Tibial nerve (tissue), 3 donors: ENCODE results near the gene ZNF516.

Source experiments
- POLR2A ChIP-seq, 2 donors: fragments of 450-650 bp; IDR thresholded peaks; one replicate each; pipeline ENCODE4 v1.6.1; 2017; ENCODE audit warnings: antibody characterized with exemption in 2 of 2, mild to moderate bottlenecking in 2 of 2, moderate library complexity in 2 of 2
- TF ChIP-seq, protein P1 (sequence below), 5 experiments: fragments of 200-600 bp in 3 of 5; fragments of 450-650 bp in 2 of 5; sonication (generic) in 3 of 5; IDR thresholded peaks; one replicate each; pipeline ENCODE4 v1.5.1; 2016 to 2019; ENCODE audit warnings: antibody characterized with exemption in 5 of 5, mild to moderate bottlenecking in 3 of 5, moderate library complexity in 2 of 5

DNA sequence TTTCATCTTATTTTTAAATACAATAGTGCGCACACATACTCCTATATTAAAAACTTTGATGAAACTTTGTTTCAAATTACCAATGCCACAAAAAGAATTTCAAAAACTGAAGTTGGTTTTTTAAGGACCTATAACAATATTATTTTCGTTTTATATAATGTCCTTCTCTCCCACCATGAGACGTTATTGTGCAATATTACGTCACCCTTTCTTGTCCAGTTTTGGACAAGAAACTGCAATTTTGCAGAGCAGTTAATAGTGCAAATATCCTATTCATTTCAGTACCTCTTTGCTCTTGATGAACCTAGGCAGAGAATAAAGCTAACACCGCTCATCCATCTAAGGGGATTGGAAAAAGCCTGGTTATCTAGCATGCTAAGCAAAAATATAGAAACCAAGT, 9.7 kb upstream of the ZNF516 start:
- TF ChIP-seq, protein P1, sequence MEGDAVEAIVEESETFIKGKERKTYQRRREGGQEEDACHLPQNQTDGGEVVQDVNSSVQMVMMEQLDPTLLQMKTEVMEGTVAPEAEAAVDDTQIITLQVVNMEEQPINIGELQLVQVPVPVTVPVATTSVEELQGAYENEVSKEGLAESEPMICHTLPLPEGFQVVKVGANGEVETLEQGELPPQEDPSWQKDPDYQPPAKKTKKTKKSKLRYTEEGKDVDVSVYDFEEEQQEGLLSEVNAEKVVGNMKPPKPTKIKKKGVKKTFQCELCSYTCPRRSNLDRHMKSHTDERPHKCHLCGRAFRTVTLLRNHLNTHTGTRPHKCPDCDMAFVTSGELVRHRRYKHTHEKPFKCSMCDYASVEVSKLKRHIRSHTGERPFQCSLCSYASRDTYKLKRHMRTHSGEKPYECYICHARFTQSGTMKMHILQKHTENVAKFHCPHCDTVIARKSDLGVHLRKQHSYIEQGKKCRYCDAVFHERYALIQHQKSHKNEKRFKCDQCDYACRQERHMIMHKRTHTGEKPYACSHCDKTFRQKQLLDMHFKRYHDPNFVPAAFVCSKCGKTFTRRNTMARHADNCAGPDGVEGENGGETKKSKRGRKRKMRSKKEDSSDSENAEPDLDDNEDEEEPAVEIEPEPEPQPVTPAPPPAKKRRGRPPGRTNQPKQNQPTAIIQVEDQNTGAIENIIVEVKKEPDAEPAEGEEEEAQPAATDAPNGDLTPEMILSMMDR (IDR thresholded peaks at IDR 0.05), result no peak
- TF ChIP-seq POLR2A (IDR thresholded peaks at IDR 0.05), result no peak
